Astrocyte of the hippocampus (primary cell): Measurements from ENCODE around the gene RBM28.
A peak's percentile ranks its signal among the peaks of the same experiment; 100 is the strongest.

Source experiments
- DNase-seq: peaks from one replicate; pipeline ENCODE4 v3.0.0; 2011; ENCODE audit warnings: low read depth, low spot score

Gene RBM28

DNA sequence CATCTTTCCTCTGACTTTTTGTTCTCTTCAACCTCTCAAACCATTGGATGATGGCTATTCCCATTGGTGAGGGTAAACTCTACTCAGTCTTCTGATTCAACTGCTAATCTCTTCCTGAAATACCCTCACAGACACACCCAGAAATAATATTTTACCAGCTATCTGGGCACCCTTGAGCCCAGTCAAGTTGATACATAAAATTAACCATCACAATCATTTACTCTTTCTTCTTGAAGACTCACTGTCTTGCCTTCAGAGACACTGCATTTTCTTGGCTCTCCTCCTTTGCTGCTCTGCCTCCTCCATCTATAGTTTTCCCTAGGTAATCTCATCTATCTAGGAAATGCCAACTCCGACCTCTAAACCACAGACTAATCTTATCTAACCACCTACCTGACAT is 30.3 kb upstream of the RBM28 start:
- DNase-seq, result no peak

DNA sequence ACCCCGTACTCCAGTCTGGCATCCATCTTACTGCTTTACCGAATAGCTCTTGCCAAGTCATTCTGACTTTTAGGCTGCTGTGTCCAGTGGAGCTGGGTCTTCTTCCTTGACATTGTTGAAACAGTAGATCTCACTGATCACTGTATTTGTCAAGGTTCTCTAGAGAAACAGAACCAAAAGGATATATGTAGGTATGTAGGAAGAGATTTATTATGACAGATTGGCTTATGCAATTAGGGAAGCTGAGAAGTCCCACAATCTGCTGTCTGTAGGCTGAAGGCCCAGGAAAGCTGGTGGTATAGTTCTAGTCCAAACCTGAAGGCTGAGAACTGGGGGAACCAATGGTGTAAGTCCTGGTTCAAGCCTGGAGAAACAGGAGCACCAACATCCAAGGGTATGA is 29.9 kb upstream of the RBM28 start:
- DNase-seq, result no peak

DNA sequence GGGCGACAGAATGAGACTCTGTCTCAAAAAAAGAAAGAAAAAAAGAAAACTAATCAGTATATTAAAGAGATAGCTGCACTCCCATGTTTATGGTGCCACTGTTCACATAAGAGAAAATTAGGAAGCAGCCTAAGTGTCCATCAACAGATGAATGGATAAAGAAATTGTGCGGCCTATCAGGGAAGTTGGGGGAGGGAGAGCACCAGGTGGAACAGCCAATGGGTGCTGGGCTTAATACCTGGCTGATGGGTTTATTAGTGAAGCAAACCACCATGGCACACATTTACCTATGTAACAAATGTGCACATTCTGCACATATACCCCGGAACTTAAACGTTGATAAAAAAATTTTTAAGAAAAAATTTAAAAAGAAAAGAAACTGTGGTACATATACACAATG is 26.8 kb upstream of the RBM28 start:
- DNase-seq, result no peak

DNA sequence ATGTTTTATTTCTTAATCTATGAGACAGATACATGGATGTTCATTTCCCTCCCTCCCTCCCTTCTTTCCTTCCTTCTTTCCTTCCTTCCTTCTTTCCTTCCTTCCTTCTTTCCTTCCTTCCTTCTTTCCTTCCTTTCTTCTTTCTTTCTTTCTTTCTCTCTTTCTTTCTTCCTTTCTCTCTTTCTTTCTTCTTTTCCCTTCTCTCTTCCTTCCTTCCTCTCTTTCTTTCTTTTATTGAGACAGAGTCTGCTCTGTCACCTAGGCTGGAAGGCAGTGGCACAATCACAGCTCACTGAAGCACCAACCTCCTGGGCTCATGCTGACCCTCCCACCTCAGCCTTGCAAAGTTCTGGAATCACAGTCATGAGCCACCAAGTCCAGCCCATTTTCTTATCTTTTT is 23.3 kb upstream of the RBM28 start:
- DNase-seq, result no peak

DNA sequence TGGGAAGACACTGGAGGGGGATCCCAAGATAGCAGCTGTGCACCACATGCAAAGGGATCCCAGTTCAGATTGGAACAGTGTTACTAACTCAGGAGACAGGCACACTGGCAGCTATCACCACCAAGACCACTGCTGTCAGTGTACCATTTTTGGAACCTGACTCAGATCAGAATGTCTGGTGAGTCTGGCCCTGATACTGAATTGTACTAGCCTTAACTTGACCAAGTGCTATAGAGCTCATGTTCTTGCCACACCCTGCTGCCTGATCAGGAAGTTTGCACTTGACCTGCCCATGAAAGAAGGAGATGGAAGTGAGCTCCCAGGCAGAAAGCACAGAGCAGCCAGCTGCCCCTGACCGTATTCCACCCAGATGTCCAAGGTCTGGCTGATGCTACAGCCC is 22.6 kb upstream of the RBM28 start:
- no peak for DNase-seq

DNA sequence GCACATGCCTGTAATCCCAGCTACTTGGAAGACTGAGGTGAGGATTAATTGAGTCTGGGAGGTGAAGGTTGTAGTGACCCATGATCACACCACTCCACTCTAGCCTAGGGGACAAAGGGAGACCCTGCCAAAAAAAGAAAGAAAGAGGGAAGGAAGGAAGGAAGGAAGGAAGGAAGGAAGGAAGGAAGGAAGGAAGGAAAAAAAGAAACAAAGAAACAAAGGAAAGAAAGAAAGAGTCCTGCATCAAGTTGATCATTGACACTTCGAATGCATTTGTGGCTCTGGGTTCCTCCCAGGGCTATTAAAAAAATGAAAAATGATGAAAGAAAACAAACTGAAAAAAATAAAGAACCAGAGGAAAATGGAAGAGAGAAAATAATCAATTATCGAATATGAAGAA is 21.7 kb upstream of the RBM28 start:
- DNase-seq, result no peak

DNA sequence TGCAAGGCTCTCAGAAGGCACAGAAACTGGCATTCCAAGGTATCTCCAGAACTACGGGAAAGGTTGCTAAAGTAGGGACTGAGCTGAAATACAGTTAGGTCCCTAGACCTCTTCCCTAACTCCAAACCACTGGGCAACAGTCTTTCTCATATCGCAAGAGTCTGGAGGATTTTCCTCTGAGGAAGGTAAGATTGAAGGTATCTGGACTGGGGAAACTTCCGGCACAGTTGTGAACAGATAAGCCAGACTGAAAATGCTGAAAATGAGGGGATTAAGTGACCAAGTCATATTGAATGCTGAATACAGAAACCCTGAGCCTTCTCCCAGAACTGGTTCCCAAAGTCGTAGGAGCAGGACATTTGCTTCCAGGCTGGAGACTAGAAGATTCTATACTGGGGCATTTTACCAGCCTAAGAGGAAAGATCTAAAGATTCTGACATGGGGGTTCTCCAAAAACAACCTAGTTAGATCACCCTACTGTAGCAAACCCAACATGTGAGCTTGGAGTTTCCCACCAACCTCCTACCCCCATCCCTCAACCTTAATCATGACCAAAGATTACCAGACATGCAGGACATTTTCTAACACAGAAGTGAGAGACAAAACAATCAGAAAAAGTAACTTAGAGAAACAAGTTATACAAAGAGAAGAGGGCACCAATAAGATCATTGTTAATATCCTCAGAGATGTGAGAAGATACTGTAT is 20.6 kb upstream of the RBM28 start:
- no peak for DNase-seq

DNA sequence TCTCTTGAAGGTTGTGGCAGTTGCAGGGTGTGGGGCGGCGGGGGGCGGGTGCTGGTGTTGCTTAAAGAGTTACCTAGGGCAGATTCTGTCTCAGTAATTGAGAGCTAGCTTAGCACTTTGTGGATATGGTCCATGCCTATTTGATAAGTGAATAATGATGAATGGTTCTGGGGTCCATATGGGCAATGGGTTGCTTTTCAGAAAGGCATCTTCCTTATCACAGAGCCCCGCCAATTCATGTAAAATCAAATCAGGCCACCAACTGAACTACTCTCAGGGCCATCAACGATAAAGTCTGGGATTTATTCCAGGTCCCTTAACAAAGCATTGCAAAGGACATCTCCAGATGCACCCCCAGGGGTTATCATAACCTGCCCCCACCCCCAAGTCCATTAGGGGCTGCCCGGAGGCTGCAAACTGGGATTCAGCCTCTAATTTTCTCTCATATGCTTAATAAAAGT is 19.6 kb upstream of the RBM28 start:
- no peak for DNase-seq

DNA sequence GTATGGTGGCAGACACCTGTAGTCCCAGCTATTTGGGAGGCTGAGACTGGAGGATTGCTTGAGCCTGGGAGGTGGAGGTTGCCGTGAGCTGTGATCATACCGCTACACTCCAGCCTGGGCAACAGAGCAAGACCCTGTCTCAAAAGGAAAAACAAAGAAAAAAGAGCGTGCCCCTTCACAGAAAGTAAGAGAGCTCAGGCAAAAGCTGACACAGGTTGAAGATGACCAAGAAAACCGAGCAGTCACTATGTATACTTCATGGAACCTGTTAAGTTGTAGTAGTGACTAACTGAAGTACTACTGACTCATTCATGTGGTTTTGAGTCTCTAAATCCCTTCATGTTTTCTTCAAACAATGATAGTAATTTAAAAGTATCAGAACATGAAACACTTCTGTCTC is 19.0 kb upstream of the RBM28 start:
- no peak for DNase-seq

DNA sequence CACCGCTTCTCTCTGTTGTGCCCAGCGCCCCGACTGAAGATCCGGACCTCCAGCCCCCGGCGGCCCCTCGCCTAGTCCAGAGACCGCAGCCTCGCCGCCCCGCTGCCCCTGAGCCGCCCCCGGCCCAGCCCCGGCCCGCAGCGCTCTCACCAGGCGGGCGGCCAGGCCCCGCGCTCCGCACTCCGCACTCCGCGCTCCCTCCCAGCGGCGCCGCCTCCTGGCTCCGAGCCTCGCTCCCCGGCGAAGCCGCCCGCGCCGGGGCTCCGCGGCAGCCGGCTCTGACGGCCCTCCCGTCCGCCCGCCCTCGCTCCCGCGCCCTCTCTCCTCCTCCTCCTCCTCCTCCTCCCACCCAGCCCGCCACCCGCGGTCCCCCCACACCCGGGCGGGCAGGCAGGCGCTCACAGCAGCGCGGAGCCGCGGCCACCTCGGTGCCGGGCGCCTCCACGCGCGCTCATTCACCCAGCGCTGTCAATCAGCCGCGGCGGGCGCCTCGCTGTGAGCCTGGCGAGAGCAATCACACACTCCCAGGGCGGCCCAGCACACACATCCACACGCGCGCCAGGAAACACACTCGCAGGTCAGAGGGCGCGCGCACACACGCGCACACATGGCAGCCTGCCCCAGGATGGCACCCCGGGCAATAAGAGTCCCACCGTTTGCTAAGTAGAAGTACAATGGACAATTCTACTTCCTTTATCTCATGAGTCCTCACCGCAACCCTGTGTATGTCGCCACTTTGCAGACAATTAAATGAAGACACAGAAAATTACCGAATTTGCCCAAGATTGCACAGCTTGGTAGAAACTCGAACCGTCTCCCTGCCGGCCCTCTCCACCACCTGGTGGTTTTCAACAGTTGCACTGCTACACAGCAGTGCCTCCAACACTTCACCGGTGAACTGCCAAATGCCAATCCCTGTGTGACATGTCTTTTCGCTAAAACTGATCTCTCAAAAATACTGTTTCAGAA is 18.0 kb upstream of the RBM28 start, which contains the start of gene PRRT4:
PRRT4 (minus strand) TSS at position 280 of the 969 bp plus-strand sequence.
- DNase-seq, result peak; percentile 57

DNA sequence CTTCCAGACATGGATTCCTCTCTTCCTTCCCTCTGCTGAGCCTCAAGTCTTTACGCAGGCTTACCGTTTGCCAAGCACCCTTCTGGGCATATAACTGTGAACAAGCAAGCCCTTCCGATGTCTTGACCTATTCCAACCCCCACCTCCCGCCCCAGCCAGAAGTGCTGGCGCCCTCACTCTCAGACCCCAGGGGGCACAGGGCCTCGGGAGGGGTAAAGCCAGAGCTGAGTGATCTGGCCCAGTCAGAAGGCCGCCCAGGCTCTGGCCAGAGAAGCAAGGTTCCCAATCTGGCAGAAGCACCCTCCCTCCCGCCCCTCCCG is 16.6 kb upstream of the RBM28 start:
- DNase-seq, result no peak

DNA sequence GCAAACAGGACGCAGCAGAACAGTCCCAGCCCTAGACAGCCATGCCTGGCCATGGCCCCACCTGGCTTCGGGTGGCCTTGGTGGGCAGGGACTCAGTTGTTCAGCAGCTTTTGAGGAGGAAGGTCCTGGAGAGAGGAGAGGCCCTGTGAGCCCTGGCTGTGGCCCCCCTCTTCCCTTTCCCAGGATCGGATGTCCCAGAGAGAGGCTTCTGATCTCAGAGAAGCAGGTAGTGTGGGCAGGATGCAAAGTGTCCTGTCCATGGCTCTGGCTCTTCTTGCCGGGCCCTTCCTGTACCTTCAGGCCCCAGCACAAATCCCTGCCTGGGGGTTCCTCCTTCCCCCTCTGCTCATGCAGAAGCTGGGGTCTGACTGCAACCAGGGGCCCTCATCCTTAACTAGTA is 16.2 kb upstream of the RBM28 start:
- DNase-seq, result no peak

DNA sequence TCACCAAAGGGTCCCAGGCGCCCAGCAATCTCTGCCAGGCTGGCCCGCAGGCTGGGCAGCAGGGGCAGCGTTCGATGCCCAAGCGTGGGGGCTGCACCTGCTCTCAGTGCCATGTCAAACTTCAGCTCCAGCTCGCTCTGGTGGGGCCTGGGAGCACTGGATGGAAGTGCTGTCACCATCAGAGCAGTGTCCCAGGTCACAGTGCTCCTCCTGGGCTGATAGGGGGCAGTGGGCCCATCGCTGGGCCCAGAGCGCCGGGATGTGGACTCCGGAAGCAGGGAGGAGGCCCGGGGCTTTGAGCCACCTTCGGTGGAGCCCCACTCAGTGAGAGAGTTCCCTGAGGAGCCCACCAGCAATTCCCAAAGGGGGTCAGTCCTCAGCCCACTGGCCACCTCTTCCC is 15.6 kb upstream of the RBM28 start:
- DNase-seq, result no peak

DNA sequence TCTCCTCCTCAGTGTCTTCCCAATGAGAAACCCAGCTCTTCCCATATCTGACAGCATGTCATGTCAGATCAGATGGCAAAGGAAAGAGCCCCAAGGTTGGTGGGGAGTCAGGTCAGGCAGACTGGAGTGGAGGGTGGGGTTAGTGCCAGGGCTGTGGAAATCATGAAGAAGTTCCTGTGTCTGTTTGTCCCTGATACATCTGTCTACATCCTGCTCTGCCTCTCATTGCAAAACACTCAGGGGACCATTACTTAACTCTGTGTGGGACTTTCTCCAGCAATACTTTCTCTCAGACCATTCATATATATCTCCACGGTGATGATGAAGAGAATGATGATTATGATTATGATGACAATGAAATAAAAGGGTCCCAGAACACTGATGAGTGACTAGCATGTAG is 14.5 kb upstream of the RBM28 start:
- DNase-seq, result no peak

DNA sequence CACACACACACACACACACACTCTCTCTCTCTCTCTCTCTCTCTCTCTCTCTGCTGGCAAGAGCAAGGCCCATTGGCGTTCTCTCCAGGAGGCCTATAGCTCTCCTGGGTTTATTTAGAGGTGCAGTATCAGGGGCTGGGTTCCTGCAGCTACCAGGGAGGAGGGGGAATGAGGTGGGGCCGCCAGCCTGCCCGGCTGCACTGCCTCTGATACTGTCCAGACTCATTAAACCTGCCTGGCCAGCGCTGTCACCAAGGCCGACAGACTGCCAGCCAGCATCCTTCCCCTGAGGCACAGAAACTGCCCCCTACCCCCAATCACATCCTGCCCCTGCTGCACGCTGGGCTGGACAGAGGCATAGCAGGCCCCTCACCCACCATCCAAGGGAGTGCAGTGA is 13.5 kb upstream of the RBM28 start:
- DNase-seq, result no peak

DNA sequence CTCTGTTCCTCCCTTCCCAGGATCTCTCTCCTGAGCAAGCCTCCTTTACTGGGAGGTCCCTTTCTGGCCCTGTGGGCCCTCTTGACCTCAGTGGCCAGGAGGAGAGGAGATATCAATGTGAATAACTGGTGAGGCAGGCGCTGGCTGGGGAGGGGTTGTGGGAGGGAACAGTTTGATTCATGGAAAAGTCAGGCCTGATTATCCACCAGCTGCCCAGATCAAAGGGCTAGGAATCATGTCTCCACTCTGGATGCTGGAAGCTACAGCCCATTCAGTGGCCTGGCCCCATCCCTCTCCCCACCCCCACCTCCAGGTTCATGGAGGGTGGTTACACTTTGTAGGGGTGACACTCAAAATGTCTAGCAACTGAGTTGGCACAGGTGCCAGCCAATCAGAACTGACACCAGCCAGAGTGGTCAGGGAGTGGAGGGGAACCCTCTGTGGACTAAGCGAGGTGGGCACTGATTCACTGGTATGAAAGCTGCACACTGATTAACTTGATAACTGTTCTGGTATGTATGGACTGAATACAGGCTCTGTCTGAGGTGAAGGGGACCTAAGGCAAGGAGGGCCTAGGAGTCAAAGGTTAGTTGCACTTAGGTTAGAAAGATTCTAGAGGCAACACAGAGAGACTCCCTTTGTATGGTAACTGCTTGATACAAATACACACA is 13.0 kb upstream of the RBM28 start:
- DNase-seq, result no peak

DNA sequence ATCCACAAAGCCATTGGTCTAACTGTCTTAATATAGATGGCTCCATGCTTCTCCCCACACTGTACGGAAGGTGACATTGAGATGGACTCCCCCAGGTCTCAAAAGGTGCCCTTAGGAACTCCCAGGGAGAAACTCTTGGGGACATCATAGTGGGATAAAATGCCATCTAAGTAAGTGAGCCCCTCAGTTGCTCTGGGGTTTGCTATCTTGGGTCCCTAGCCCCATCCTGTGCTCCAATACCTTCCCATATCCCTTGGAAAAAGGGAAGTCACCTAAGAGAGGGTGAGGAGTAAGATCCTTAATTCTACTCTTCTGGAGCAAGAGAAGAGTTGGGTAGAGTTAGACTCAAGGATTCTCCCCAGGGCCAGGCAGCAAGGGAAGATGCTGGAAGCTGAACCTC is 9.9 kb upstream of the RBM28 start:
- DNase-seq, result no peak

DNA sequence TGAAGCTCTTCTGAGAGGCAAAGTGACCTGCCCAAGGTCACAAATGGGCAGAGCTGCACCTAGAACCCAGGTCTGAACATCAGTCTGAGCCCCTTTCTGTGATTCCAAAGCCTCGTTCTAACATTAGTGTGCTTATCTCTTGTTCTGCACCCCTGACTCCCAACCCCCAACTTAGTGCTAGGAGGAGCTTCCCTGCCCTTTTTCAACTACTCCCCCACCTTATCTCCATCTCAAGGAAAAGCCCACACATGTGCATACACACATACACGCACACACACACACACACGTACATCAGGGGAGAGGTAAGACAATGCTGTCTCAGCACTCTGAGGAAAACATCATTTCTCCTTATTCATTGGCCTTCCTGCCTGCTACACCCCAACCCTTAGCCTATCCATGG is 9.5 kb upstream of the RBM28 start:
- no peak for DNase-seq

DNA sequence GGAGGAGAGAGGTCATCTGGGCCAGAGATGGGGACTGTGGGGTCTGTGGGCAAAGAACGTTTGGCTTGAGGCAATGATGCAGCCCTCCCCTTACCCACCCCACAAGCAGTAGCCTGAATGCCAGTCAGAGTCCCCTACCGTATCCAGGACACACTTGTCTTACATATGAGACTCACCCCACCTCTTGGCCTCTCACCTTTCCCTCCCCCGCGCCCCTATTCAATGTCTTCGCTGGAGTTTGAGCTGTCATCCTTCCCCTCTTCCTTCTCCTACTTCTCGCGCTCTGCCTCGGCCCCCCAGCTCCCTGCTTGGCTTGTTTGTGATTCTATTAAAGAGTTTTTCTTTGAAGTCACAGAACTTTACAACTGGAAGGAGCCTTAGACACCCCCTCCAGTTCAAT is 8.9 kb upstream of the RBM28 start:
- DNase-seq, result no peak

DNA sequence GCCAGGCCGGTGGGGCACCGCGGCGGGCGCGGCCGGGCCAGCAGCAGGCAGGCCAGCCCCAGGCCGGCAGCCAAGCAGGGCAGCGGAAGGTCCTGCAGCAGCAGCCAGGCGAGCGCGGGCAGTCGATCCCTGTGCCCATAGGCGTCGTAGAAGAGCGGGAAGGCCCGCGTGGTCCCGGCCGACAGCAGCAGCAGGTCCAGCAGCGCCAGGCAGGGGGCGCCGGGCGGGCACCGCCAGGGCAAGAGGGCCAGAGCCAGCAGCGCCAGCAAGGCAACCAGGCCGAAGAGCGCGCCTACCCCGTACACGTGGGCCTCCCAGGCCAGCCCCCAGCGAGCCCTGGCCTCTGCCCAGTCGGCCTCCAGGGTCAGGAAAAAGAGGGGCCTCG is 8.4 kb upstream of the RBM28 start:
- DNase-seq, result peak; percentile 79

DNA sequence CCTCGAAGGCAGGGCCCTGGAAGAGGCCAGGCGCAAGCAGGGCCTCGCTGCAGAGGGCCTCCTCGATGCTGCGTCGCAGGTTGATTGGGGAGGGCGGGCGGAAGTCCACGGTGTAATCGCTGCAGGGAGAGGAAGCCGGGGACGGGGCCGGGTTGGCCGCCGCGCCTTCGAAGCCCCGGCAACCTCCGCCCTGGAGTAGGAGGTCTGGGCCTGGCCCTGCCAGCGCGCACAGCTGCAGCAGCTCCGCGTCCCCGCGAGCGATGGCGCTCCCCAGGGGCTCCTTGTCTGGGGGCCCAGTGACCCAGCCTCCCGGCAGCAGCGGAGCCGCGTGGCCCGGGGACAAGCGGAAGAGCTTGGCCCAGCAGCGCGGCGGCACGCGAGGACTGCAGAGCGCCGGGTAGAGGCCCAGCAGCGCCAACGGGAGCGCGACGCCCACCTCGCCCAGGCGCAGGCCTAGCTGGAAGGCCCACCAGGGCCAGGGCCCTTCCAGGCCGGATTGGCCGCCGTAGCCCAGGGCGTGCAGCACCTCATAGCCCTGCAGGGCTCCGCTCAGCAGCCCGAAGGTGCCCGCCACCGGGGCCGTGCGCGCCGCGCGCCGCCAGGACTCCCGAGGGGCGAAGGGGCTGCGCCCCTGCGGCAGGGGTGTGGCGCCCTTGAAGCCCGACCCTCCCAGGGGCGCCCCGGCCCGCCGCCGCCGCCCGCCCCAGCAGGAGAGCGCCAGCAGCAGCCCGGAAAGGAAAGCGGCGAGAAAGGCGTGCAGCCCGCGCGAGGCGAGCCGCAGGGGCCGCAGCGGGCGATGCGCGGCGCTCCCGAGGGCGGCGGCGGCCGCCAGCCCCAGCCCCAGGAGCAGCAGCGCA is 7.8 kb upstream of the RBM28 start:
- no peak for DNase-seq
